ENCODE data around the gene MRPL23.

MRPL23 gene

GRCh38 chr11:1994121-1994520, 47.0 kb downstream of the MRPL23 start:
- Histone ChIP-seq H4K20me1 (ENCODE audit: control insufficient read depth, insufficient read depth, low read depth, low read length) (no peaks in the 10 kb centered on the region), H3K4me2 (ENCODE audit: low read length) (no peak overlapping the region), H3K36me3 (ENCODE audit: control insufficient read depth, low read length) (no peaks in the 10 kb centered on the region), H3K79me2 (ENCODE audit: control insufficient read depth, low read length) (no peaks in the 10 kb centered on the region), H3K27ac (ENCODE audit: low read depth, low read length) (no peak overlapping the region), H3K4me1 (ENCODE audit: control insufficient read depth, low read length) (no peaks in the 10 kb centered on the region), H3F3A (ENCODE audit: control insufficient read depth, insufficient read depth) (no peaks in the 10 kb centered on the region), H3K9me2 (replicated peaks; ENCODE audit: control insufficient read depth, low read length) (no peaks in the 10 kb centered on the region), H3K9me3 (ENCODE audit: control insufficient read depth, insufficient read depth, low read length) (no peaks in the 10 kb centered on the region), H3K4me3 (ENCODE audit: low read length) (no peak overlapping the region), H3K27me3 (ENCODE audit: control insufficient read depth, low read length) (no peaks in the 10 kb centered on the region)
- TF ChIP-seq CTCF (IDR thresholded peaks at IDR 0.05; ENCODE audit: low read depth, low read length, poor library complexity, severe bottlenecking) (no peak), EZH2phosphoT487 (IDR thresholded peaks at IDR 0.05; ENCODE audit: borderline replicate concordance, low read length) (no peak)

- Histone ChIP-seq H3K27me3 (ENCODE audit: control insufficient read depth, low read length) (no peaks in the 10 kb centered on the region), H3K36me3 (ENCODE audit: control insufficient read depth, low read length) (no peaks in the 10 kb centered on the region), H3K4me2 (ENCODE audit: low read length) (no peak within 1 kb of the TSS), H3K79me2 (ENCODE audit: control insufficient read depth, low read length) (no peaks in the 10 kb centered on the region), H3K9me2 (replicated peaks; ENCODE audit: control insufficient read depth, low read length) (no peaks in the 10 kb centered on the region), H3K9me3 (ENCODE audit: control insufficient read depth, insufficient read depth, low read length) (no peaks in the 10 kb centered on the region), H3K4me1 (ENCODE audit: control insufficient read depth, low read length) (no peaks in the 10 kb centered on the region), H4K20me1 (ENCODE audit: control insufficient read depth, insufficient read depth, low read depth, low read length) (no peaks in the 10 kb centered on the region), H3K4me3 (ENCODE audit: low read length) (no peak within 1 kb of the TSS), H3K27ac (ENCODE audit: low read depth, low read length) (no peak within 1 kb of the TSS), H3F3A (ENCODE audit: control insufficient read depth, insufficient read depth) (no peaks in the 10 kb centered on the region)
- TF ChIP-seq EZH2phosphoT487 (IDR thresholded peaks at IDR 0.05; ENCODE audit: borderline replicate concordance, low read length) (no peak), CTCF (IDR thresholded peaks at IDR 0.05; ENCODE audit: low read depth, low read length, poor library complexity, severe bottlenecking) (no peak)
These were observed 50.6 kb downstream of the MRPL23 start, which contains the start of gene H19 for GRCh38 chr11:1997755-1998154. Gene H19 (minus strand): TSS chr11:1997842.

GRCh38 chr11:1998290-1998689, 51.2 kb downstream of the MRPL23 start:
- Histone ChIP-seq H3K4me1 (ENCODE audit: control insufficient read depth, low read length) (no peaks in the 10 kb centered on the region), H3K9me2 (replicated peaks; ENCODE audit: control insufficient read depth, low read length) (no peaks in the 10 kb centered on the region), H3K4me3 (ENCODE audit: low read length) (no peak overlapping the region), H3K27ac (ENCODE audit: low read depth, low read length) (no peak overlapping the region), H3K27me3 (ENCODE audit: control insufficient read depth, low read length) (no peaks in the 10 kb centered on the region), H3K36me3 (ENCODE audit: control insufficient read depth, low read length) (no peaks in the 10 kb centered on the region), H3K9me3 (ENCODE audit: control insufficient read depth, insufficient read depth, low read length) (no peaks in the 10 kb centered on the region), H3K79me2 (ENCODE audit: control insufficient read depth, low read length) (no peaks in the 10 kb centered on the region), H4K20me1 (ENCODE audit: control insufficient read depth, insufficient read depth, low read depth, low read length) (no peaks in the 10 kb centered on the region), H3F3A (ENCODE audit: control insufficient read depth, insufficient read depth) (no peaks in the 10 kb centered on the region), H3K4me2 (ENCODE audit: low read length) (no peak overlapping the region)
- no peak for TF ChIP-seq CTCF (IDR thresholded peaks at IDR 0.05; ENCODE audit: low read depth, low read length, poor library complexity, severe bottlenecking)
- TF ChIP-seq EZH2phosphoT487 (IDR thresholded peaks at IDR 0.05; ENCODE audit: borderline replicate concordance, low read length): no peak

- Histone ChIP-seq H3K4me1 (ENCODE audit: control insufficient read depth, low read length) (no peaks in the 10 kb centered on the region), H3K36me3 (ENCODE audit: control insufficient read depth, low read length) (no peaks in the 10 kb centered on the region), H3K4me2 (ENCODE audit: low read length) (no peak overlapping the region), H3K27ac (ENCODE audit: low read depth, low read length) (no peak overlapping the region), H3F3A (ENCODE audit: control insufficient read depth, insufficient read depth) (no peaks in the 10 kb centered on the region), H4K20me1 (ENCODE audit: control insufficient read depth, insufficient read depth, low read depth, low read length) (no peaks in the 10 kb centered on the region), H3K27me3 (ENCODE audit: control insufficient read depth, low read length) (no peaks in the 10 kb centered on the region), H3K9me2 (replicated peaks; ENCODE audit: control insufficient read depth, low read length) (no peaks in the 10 kb centered on the region), H3K4me3 (ENCODE audit: low read length) (no peak overlapping the region), H3K79me2 (ENCODE audit: control insufficient read depth, low read length) (no peaks in the 10 kb centered on the region), H3K9me3 (ENCODE audit: control insufficient read depth, insufficient read depth, low read length) (no peaks in the 10 kb centered on the region)
- no peak for TF ChIP-seq EZH2phosphoT487 (IDR thresholded peaks at IDR 0.05; ENCODE audit: borderline replicate concordance, low read length)
- no peak for TF ChIP-seq CTCF (IDR thresholded peaks at IDR 0.05; ENCODE audit: low read depth, low read length, poor library complexity, severe bottlenecking)
These were observed 51.7 kb downstream of the MRPL23 start for GRCh38 chr11:1998861-1999260.

Data from DOHH2 (cell line).